ENCODE results near the gene HTR2A. TPM values are rescaled to one million over a fixed set of nuclear protein-coding genes. Genes with fewer than 3 reads are reported as not detected.

Gene HTR2A
- total and polyA plus RNA-seq, 12 donors, result 0.03 to 0.38 (median 0.04) TPM; not detected in 9

DNA sequence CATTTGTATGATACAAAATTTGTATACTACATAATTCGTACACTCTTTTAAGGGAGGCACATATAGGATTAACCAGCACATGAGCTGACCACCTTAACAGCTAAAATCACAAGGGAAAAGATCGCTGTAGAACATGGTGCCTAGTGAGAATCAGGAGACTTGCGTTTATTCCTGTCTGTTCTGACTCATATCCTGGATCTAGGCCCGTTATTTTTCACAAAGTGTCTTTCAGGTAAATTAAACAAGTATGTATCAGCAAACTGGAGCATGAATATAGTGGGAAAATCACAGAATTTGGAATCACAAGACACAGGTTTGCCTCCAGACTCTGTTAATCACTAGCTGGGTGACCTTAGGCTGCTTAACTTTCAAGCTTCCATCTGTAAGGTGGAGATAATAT lies 52.4 kb downstream of the HTR2A start:
- no peaks in the 10 kb centered on the region for H3K4me1 ChIP-seq
- intact Hi-C loops (cut with DNase I), result no loop called here
- no peaks in the 10 kb centered on the region for H3K9me3 ChIP-seq
- H3K36me3 ChIP-seq, result no peaks in the 10 kb centered on the region
- 55 to 69% methylated on average over 4 of the region's 4 CpGs for WGBS, 2 donors
- peaks cover 0 to 15% (median 0%) of the 10 kb centered on the region in 7 donors for H3K27me3 ChIP-seq
- DNase-seq (no peak), ATAC-seq (no peak)
- no peak overlapping the region for H3K27ac ChIP-seq
- H3K4me3 ChIP-seq, result no peak overlapping the region
- TF ChIP-seq, protein P1, sequence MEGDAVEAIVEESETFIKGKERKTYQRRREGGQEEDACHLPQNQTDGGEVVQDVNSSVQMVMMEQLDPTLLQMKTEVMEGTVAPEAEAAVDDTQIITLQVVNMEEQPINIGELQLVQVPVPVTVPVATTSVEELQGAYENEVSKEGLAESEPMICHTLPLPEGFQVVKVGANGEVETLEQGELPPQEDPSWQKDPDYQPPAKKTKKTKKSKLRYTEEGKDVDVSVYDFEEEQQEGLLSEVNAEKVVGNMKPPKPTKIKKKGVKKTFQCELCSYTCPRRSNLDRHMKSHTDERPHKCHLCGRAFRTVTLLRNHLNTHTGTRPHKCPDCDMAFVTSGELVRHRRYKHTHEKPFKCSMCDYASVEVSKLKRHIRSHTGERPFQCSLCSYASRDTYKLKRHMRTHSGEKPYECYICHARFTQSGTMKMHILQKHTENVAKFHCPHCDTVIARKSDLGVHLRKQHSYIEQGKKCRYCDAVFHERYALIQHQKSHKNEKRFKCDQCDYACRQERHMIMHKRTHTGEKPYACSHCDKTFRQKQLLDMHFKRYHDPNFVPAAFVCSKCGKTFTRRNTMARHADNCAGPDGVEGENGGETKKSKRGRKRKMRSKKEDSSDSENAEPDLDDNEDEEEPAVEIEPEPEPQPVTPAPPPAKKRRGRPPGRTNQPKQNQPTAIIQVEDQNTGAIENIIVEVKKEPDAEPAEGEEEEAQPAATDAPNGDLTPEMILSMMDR (IDR thresholded peaks at IDR 0.05), result no peak

DNA sequence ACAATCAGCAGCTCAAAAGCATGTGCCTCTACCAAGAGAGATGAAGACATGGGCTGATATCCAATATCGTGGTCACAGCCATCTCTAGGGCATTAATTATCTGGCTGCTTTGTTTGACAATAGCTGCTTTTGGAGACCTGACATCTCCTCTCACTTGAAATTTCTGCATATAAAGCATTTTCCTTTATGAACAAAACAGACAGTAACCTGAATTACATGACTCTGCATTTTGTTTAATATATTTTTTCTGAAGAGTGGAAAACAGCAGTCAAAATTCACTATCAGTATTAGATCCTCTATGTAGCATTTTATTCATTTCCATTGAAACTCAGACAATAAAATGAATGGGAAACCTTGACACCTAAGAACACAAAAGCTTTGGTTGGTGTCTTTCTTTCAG lies 57.5 kb downstream of the HTR2A start:
- Histone ChIP-seq H3K4me3 (no peak overlapping the region), H3K27me3 (peaks cover 0 to 15% (median 0%) of the 10 kb centered on the region in 7 donors), H3K9me3 (no peaks in the 10 kb centered on the region), H3K27ac (no peak overlapping the region), H3K4me1 (no peaks in the 10 kb centered on the region), H3K36me3 (no peaks in the 10 kb centered on the region)
- DNase-seq (no peak), ATAC-seq (no peak)
- TF ChIP-seq, protein P1 (IDR thresholded peaks at IDR 0.05), result no peak
- 33 to 48% methylated on average over 1 of the region's 1 CpG for WGBS, 2 donors
- intact Hi-C loops (cut with DNase I), result loop anchor here in 4 of 10 donors (10.0 kb wide), 1 partner anchor 935 kb away; no protein-coding TSS in a partner anchor

DNA sequence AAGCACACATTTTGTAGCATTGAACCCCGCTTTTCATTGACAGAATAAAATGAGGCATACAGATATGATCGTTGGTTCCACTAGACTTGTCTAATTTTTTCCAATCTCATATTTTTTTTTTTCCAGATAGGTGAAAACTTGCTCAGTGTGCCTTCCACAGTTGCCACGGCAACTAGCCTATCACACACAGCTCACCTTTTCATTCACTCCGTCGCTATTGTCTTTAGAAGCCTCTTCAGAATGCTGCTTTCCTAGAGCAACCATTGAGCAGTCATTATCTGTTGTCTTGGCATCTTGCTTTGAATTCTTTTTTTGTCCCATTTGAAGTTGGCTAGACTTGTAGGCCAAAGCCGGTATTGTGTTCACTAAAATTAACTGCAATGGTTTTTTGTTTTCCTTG lies 62.2 kb downstream of the HTR2A start:
- H3K4me3 ChIP-seq, result no peak overlapping the region
- H3K27ac ChIP-seq, result no peak overlapping the region
- no peaks in the 10 kb centered on the region for H3K4me1 ChIP-seq
- no peaks in the 10 kb centered on the region for H3K9me3 ChIP-seq
- H3K27me3 ChIP-seq, result no peaks in the 10 kb centered on the region
- DNase-seq, result no peak
- no peaks in the 10 kb centered on the region for H3K36me3 ChIP-seq
- TF ChIP-seq, protein P1 (IDR thresholded peaks at IDR 0.05), result no peak
- intact Hi-C loops (cut with DNase I), result loop anchor here in 7 of 10 donors (5.0 to 10.0 kb wide), 3 partner anchors 938 to 943 kb away; no protein-coding TSS in a partner anchor
- WGBS, 2 donors, result 85 to 86% methylated on average over 6 of the region's 6 CpGs
- no peak for ATAC-seq

DNA sequence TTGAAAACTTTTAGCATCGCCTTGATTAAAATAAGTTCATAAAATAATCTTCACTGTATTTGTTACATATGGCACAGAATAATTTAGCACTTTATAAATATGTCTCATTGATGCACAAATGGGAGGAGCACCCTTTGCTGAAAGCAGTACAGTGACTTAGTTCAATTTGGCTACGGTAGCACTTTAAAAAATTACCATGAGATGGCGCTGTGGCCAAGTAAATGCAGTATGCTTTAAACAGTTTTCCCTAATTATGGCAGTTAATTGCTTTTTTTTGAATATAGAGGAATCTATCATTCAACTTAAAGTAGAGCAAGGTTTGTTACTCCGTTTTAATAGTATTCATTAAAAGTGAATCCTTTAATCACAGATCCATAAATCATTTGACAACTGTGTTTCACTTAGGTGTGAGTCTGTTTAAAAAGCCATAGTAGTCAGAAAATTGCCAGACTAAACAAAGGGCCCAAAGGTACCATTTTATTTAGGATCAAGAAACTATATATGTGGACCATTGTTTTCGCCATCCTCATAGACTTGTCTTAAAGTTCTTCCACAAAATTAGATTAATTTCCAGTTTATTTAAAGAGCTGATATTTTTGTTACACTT lies 65.2 kb downstream of the HTR2A start:
- Histone ChIP-seq H3K4me1 (no peaks in the 10 kb centered on the region), H3K4me3 (no peak overlapping the region), H3K36me3 (no peaks in the 10 kb centered on the region), H3K27me3 (no peaks in the 10 kb centered on the region), H3K27ac (no peak overlapping the region), H3K9me3 (no peaks in the 10 kb centered on the region)
- 16 to 18% methylated on average over 5 of the region's 5 CpGs for WGBS, 2 donors
- DNase-seq, result peak in 1 of 2 donors; percentile 24
- intact Hi-C loops (cut with DNase I), result loop anchor here in 8 of 10 donors (2.0 to 10.0 kb wide), 4 partner anchors 941 to 946 kb away; no protein-coding TSS in a partner anchor
- ATAC-seq, result no peak
- TF ChIP-seq, protein P1 (IDR thresholded peaks at IDR 0.05), result peak; percentile 44 to 80 (median 75)

Data from heart right ventricle (tissue), 16 donors.